CD4-positive, alpha-beta T cell treated with Interleukin-1 beta for 1 hour (primary cell): ENCODE results near the gene TRMT44.
"Not testable (repeated sequence)": the region's sequence is repeated elsewhere in the genome, so short reads cannot be mapped to it uniquely, and the experiment has no call there.

Experiments used
- DNase-seq, 2 donors: peaks; one replicate each; pipeline ENCODE4 v3.0.0-alpha.2; 2020 to 2022

Gene TRMT44

GRCh38 chr4:8500966-8501365, 60.4 kb downstream of the TRMT44 start:
- DNase-seq: no peak

GRCh38 chr4:8501781-8502180, 61.2 kb downstream of the TRMT44 start:
- no peak for DNase-seq

GRCh38 chr4:8502371-8502770, 61.8 kb downstream of the TRMT44 start:
- DNase-seq: no peak

GRCh38 chr4:8502836-8503585, 62.4 kb downstream of the TRMT44 start:
- no peak for DNase-seq

GRCh38 chr4:8503801-8504200, 63.2 kb downstream of the TRMT44 start:
- DNase-seq: no peak

GRCh38 chr4:8504279-8505007, 63.9 kb downstream of the TRMT44 start:
- DNase-seq: no peak

GRCh38 chr4:8505229-8505628, 64.7 kb downstream of the TRMT44 start:
- DNase-seq: no peak

GRCh38 chr4:8506006-8506372, 65.4 kb downstream of the TRMT44 start:
- DNase-seq: no peak

- no peak for DNase-seq
These were observed 66.0 kb downstream of the TRMT44 start for GRCh38 chr4:8506373-8507195.

GRCh38 chr4:8507196-8507570, 66.6 kb downstream of the TRMT44 start:
- DNase-seq: no peak

- no peak for DNase-seq
These were observed 67.0 kb downstream of the TRMT44 start for GRCh38 chr4:8507624-8508023.

GRCh38 chr4:8508266-8508665, 67.7 kb downstream of the TRMT44 start:
- no peak for DNase-seq

- no peak for DNase-seq
These were observed 68.2 kb downstream of the TRMT44 start for GRCh38 chr4:8508740-8509139.

GRCh38 chr4:8509311-8509950, 68.9 kb downstream of the TRMT44 start:
- DNase-seq: no peak

- DNase-seq: no peak
These were observed 69.6 kb downstream of the TRMT44 start for GRCh38 chr4:8510191-8510590.

- DNase-seq: no peak
These were observed 70.2 kb downstream of the TRMT44 start for GRCh38 chr4:8510611-8511285.

- DNase-seq: no peak
These were observed 71.9 kb downstream of the TRMT44 start for GRCh38 chr4:8512510-8512909.

GRCh38 chr4:8513080-8513479, 72.5 kb downstream of the TRMT44 start:
- DNase-seq: not testable (repeated sequence)

- no peak for DNase-seq
These were observed 73.4 kb downstream of the TRMT44 start for GRCh38 chr4:8513931-8514330.

GRCh38 chr4:8514391-8514790, 73.8 kb downstream of the TRMT44 start:
- no peak for DNase-seq

- DNase-seq: no peak
These were observed 74.9 kb downstream of the TRMT44 start for GRCh38 chr4:8515316-8516060.

GRCh38 chr4:8516061-8516573, 75.5 kb downstream of the TRMT44 start:
- DNase-seq: no peak
